HepG2 (cell line): Measurements from ENCODE around the gene PPARA. TPM values are rescaled to one million over a fixed set of nuclear protein-coding genes. Genes with fewer than 3 reads are reported as not detected.

Experiments
- CENPT ChIP-seq: sonication (generic); formaldehyde crosslinking; IDR thresholded peaks from 2 replicates; pipeline ENCODE4 v1.8.0; 2022; ENCODE audit warnings: low read depth, mild to moderate bottlenecking, moderate library complexity, missing genetic modification reagents
- FOXP1 ChIP-seq, 2 experiments: fragments of 450-650 bp in 1 of 2; IDR thresholded peaks; 2 replicates each; pipeline ENCODE4 v1.6.1; 2017 to 2018; ENCODE audit warnings: antibody characterized with exemption in 1 of 2
- HIVEP1 ChIP-seq: sonication (generic); formaldehyde crosslinking; IDR thresholded peaks from 2 replicates; pipeline ENCODE4 v1.4.0; 2020; ENCODE audit warnings: mild to moderate bottlenecking, missing genetic modification reagents
- HOXA7 ChIP-seq: sonication (generic); formaldehyde crosslinking; IDR thresholded peaks from 2 replicates; pipeline ENCODE4 v1.8.1; 2022; ENCODE audit warnings: mild to moderate bottlenecking, missing genetic modification reagents, moderate library complexity
- KDM4B ChIP-seq: sonication (generic); formaldehyde crosslinking; IDR thresholded peaks from 2 replicates; pipeline ENCODE4 v1.4.0; 2020; ENCODE audit warnings: missing genetic modification reagents
- MAF1 ChIP-seq: sonication (generic); formaldehyde crosslinking; IDR thresholded peaks from 2 replicates; pipeline ENCODE4 v1.5.0; 2020; ENCODE audit warnings: missing genetic modification reagents, borderline replicate concordance
- NCOA2 ChIP-seq: sonication (generic); formaldehyde crosslinking; IDR thresholded peaks from 2 replicates; pipeline ENCODE4 v1.8.0; 2022; ENCODE audit warnings: inconsistent platforms
- NR2F6 ChIP-seq, 2 experiments: IDR thresholded peaks; 2 replicates each; pipeline ENCODE4 v1.6.1; 2016; ENCODE audit warnings: antibody characterized with exemption in 1 of 2, mild to moderate bottlenecking in 1 of 2
- PRPF4 ChIP-seq: fragments of 200-400 bp; formaldehyde crosslinking; IDR thresholded peaks from 2 replicates; pipeline ENCODE4 v1.6.1; 2016; ENCODE audit warnings: low read length, low read depth; ENCODE audit not compliant: poor library complexity, severe bottlenecking
- RCOR2 ChIP-seq: IDR thresholded peaks from 2 replicates; pipeline ENCODE4 v1.6.1; 2016; ENCODE audit warnings: missing biosample characterization, missing genetic modification reagents
- ZFP90 ChIP-seq: sonication (generic); formaldehyde crosslinking; IDR thresholded peaks from 2 replicates; pipeline ENCODE4 v1.8.0; 2022; ENCODE audit warnings: missing genetic modification reagents, mild to moderate bottlenecking, inconsistent platforms, borderline replicate concordance
- ZNF205 ChIP-seq: IDR thresholded peaks from 2 replicates; pipeline ENCODE4 v1.6.1; 2018; ENCODE audit warnings: missing biosample characterization, missing genetic modification reagents
- ZNF790 ChIP-seq: sonication (generic); formaldehyde crosslinking; IDR thresholded peaks from 2 replicates; pipeline ENCODE4 v1.8.0; 2022; ENCODE audit warnings: missing genetic modification reagents, mild to moderate bottlenecking, borderline replicate concordance
- ZNF816 ChIP-seq: sonication (generic); formaldehyde crosslinking; IDR thresholded peaks from 2 replicates; pipeline ENCODE4 v1.8.0; 2022; ENCODE audit warnings: missing genetic modification reagents, mild to moderate bottlenecking, borderline replicate concordance
- polyA plus RNA-seq, 8 experiments: library from polyadenylated mRNA; depleted of rRNA in 3 of 8; stranded (reverse) in 7 of 8; unstranded in 1 of 8; fragments of >200 nt; fragmentation: Illumina TruSeq in 4 of 8; extraction: Trizol in 4 of 8; gene quantifications; 2 replicates each; pipeline versions ENCODE4 v1.2.1 to v1.2.3, GENCODE V29; 2011 to 2016; ENCODE audit warnings: low read depth in 4 of 8, missing spikeins in 1 of 8, mixed read lengths in 1 of 8; ENCODE audit not compliant: insufficient read depth in 1 of 8
- total RNA-seq, 5 experiments: library from RNA; depleted of rRNA; stranded (reverse); fragments of >200 nt; fragmentation: Illumina TruSeq; extraction: Trizol; gene quantifications; 2 replicates each; pipeline ENCODE4 v1.2.3, GENCODE V29; 2016; ENCODE audit warnings: low read depth in 1 of 5
- TF ChIP-seq, protein P1 (sequence below): sonication (generic); formaldehyde crosslinking; IDR thresholded peaks from 2 replicates; pipeline ENCODE4 v1.5.1; 2020; ENCODE audit warnings: mild to moderate bottlenecking, missing genetic modification reagents, borderline replicate concordance
- TF ChIP-seq, protein P2 (sequence below): sonication (generic); formaldehyde crosslinking; IDR thresholded peaks from 2 replicates; pipeline ENCODE4 v1.4.0; 2020; ENCODE audit warnings: missing genetic modification reagents, low read depth, mild to moderate bottlenecking, borderline replicate concordance
- TF ChIP-seq, protein P3 (sequence below): sonication (generic); formaldehyde crosslinking; IDR thresholded peaks from 2 replicates; pipeline ENCODE4 v1.4.0; 2020; ENCODE audit warnings: mild to moderate bottlenecking, missing genetic modification reagents
- TF ChIP-seq, protein P4 (sequence below): sonication (generic); formaldehyde crosslinking; IDR thresholded peaks from 2 replicates; pipeline ENCODE4 v1.5.0; 2020; ENCODE audit warnings: mild to moderate bottlenecking, missing genetic modification reagents, borderline replicate concordance

PPARA gene
- total and polyA plus RNA-seq, 2 of the 13 experiments (the other 11 are each of a cell fraction or from before 2014, with no cell fraction given): 18.2 to 24.7 TPM

DNA sequence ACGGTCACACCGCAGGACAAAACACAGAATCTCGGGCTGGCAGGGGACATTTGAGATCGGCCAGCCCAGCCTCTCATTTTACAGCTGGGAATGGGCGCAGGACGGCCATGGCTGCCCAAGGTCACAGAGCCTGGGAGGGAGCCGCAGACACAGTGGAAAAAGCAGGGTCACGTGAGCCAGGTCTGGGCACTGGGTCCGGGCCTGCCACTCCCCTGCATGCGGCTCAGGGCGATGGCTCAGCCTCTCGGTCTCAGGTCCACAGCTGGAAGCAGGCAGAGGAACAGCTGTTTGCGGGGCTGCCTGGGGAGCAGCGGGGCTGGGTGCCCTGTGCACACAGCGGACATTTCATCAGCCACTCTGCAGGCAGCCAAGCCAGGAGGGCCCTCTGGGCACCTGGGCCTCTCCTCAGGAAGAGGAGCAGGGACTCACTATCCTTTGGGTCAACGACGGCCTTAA lies 10.4 kb upstream of the PPARA start (continued):
- TF ChIP-seq, protein P1, sequence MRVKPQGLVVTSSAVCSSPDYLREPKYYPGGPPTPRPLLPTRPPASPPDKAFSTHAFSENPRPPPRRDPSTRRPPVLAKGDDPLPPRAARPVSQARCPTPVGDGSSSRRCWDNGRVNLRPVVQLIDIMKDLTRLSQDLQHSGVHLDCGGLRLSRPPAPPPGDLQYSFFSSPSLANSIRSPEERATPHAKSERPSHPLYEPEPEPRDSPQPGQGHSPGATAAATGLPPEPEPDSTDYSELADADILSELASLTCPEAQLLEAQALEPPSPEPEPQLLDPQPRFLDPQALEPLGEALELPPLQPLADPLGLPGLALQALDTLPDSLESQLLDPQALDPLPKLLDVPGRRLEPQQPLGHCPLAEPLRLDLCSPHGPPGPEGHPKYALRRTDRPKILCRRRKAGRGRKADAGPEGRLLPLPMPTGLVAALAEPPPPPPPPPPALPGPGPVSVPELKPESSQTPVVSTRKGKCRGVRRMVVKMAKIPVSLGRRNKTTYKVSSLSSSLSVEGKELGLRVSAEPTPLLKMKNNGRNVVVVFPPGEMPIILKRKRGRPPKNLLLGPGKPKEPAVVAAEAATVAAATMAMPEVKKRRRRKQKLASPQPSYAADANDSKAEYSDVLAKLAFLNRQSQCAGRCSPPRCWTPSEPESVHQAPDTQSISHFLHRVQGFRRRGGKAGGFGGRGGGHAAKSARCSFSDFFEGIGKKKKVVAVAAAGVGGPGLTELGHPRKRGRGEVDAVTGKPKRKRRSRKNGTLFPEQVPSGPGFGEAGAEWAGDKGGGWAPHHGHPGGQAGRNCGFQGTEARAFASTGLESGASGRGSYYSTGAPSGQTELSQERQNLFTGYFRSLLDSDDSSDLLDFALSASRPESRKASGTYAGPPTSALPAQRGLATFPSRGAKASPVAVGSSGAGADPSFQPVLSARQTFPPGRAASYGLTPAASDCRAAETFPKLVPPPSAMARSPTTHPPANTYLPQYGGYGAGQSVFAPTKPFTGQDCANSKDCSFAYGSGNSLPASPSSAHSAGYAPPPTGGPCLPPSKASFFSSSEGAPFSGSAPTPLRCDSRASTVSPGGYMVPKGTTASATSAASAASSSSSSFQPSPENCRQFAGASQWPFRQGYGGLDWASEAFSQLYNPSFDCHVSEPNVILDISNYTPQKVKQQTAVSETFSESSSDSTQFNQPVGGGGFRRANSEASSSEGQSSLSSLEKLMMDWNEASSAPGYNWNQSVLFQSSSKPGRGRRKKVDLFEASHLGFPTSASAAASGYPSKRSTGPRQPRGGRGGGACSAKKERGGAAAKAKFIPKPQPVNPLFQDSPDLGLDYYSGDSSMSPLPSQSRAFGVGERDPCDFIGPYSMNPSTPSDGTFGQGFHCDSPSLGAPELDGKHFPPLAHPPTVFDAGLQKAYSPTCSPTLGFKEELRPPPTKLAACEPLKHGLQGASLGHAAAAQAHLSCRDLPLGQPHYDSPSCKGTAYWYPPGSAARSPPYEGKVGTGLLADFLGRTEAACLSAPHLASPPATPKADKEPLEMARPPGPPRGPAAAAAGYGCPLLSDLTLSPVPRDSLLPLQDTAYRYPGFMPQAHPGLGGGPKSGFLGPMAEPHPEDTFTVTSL (CRISPR knock-in tag): no peak
- TF ChIP-seq MAF1 (no peak), ZFP90 (no peak), RCOR2 (CRISPR knock-in tag) (0 out of 2 replicates have a peak, but pooled peaks have one; percentile 27), FOXP1 (IDR thresholded peaks at IDR 0.05) (no peak), FOXP1 (CRISPR knock-in tag; IDR thresholded peaks at IDR 0.05) (no peak), HIVEP1 (CRISPR knock-in tag) (no peak), NCOA2 (CRISPR knock-in tag) (no peak), HOXA7 (CRISPR knock-in tag) (no peak), NR2F6 (IDR thresholded peaks at IDR 0.05) (peak; percentile 31; the same call in 1 of the 2 replicates), NR2F6 (CRISPR knock-in tag; IDR thresholded peaks at IDR 0.05) (peak; percentile 28; the same call in 1 of the 2 replicates), CENPT (CRISPR knock-in tag) (no peak), ZNF816 (CRISPR knock-in tag) (no peak), KDM4B (CRISPR knock-in tag) (no peak), PRPF4 (no peak), ZNF790 (CRISPR knock-in tag) (no peak), ZNF205 (CRISPR knock-in tag) (no peak)
- TF ChIP-seq, protein P2, sequence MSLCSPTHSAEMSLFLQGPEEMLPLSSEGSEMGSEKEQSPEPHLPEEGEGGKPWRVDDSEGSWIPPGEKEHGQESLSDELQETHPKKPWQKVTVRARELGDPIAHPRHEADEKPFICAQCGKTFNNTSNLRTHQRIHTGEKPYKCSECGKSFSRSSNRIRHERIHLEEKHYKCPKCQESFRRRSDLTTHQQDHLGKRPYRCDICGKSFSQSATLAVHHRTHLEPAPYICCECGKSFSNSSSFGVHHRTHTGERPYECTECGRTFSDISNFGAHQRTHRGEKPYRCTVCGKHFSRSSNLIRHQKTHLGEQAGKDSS (CRISPR knock-in tag): peak; percentile 62; the same call in 1 of the 2 replicates
- TF ChIP-seq, protein P3, sequence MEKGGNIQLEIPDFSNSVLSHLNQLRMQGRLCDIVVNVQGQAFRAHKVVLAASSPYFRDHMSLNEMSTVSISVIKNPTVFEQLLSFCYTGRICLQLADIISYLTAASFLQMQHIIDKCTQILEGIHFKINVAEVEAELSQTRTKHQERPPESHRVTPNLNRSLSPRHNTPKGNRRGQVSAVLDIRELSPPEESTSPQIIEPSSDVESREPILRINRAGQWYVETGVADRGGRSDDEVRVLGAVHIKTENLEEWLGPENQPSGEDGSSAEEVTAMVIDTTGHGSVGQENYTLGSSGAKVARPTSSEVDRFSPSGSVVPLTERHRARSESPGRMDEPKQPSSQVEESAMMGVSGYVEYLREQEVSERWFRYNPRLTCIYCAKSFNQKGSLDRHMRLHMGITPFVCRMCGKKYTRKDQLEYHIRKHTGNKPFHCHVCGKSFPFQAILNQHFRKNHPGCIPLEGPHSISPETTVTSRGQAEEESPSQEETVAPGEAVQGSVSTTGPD (CRISPR knock-in tag): no peak; the same call in 1 of the 2 replicates
- TF ChIP-seq, protein P4, sequence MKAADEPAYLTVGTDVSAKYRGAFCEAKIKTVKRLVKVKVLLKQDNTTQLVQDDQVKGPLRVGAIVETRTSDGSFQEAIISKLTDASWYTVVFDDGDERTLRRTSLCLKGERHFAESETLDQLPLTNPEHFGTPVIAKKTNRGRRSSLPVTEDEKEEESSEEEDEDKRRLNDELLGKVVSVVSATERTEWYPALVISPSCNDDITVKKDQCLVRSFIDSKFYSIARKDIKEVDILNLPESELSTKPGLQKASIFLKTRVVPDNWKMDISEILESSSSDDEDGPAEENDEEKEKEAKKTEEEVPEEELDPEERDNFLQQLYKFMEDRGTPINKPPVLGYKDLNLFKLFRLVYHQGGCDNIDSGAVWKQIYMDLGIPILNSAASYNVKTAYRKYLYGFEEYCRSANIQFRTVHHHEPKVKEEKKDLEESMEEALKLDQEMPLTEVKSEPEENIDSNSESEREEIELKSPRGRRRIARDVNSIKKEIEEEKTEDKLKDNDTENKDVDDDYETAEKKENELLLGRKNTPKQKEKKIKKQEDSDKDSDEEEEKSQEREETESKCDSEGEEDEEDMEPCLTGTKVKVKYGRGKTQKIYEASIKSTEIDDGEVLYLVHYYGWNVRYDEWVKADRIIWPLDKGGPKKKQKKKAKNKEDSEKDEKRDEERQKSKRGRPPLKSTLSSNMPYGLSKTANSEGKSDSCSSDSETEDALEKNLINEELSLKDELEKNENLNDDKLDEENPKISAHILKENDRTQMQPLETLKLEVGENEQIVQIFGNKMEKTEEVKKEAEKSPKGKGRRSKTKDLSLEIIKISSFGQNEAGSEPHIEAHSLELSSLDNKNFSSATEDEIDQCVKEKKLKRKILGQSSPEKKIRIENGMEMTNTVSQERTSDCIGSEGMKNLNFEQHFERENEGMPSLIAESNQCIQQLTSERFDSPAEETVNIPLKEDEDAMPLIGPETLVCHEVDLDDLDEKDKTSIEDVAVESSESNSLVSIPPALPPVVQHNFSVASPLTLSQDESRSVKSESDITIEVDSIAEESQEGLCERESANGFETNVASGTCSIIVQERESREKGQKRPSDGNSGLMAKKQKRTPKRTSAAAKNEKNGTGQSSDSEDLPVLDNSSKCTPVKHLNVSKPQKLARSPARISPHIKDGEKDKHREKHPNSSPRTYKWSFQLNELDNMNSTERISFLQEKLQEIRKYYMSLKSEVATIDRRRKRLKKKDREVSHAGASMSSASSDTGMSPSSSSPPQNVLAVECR (CRISPR knock-in tag): peak; percentile 57; the same call in 1 of the 2 replicates
